D721Med (cell line): ENCODE measurements around the gene TEDC2.
"Not testable (repeated sequence)": the region's sequence is repeated elsewhere in the genome, so short reads cannot be mapped to it uniquely, and the experiment has no call there.

ENCODE experiments used
- DNase-seq: peaks from one replicate; pipeline ENCODE4 v3.0.0; 2011; ENCODE audit warnings: low spot score; ENCODE audit not compliant: insufficient read length
- FAIRE-seq: peaks from 2 replicates; lab custom pipeline; 2011; peaks lifted over from hg19 to GRCh38; lab: Jason Lieb, UNC
- CTCF ChIP-seq: IDR thresholded peaks from 2 replicates; pipeline ENCODE4 v1.5.1; 2012; ENCODE audit warnings: mild to moderate bottlenecking, control low read depth; ENCODE audit not compliant: insufficient read depth; ENCODE audit errors: missing control alignments

The TEDC2 gene

GRCh38 chr16:2478279-2478678 lies 18.4 kb downstream of the TEDC2 start:
- DNase-seq = no peak

GRCh38 chr16:2479996-2480395 lies 20.1 kb downstream of the TEDC2 start:
- not testable (repeated sequence) for FAIRE-seq, DNase-seq

More at GRCh38 chr16:2478279-2478678, 18.4 kb downstream of the TEDC2 start:
- no peak for FAIRE-seq
- no peak for TF ChIP-seq CTCF

- no peak for DNase-seq
- no peak for FAIRE-seq
- no peak for TF ChIP-seq CTCF
Measured at GRCh38 chr16:2480948-2481347, 21.0 kb downstream of the TEDC2 start.

- no peak for DNase-seq
- TF ChIP-seq CTCF = no peak
- FAIRE-seq = no peak
Measured at GRCh38 chr16:2481676-2482075, 21.8 kb downstream of the TEDC2 start.

GRCh38 chr16:2482249-2482648 lies 22.3 kb downstream of the TEDC2 start:
- FAIRE-seq = no peak
- DNase-seq = no peak
- no peak for TF ChIP-seq CTCF

GRCh38 chr16:2482708-2483534 lies 23.0 kb downstream of the TEDC2 start:
- TF ChIP-seq CTCF = no peak
- FAIRE-seq = no peak
- DNase-seq = no peak

- TF ChIP-seq CTCF = no peak
- DNase-seq = no peak
- no peak for FAIRE-seq
Measured at GRCh38 chr16:2483939-2484897, 24.3 kb downstream of the TEDC2 start.
